GM23338 (cell line): ENCODE data around the gene MPPED2. TPM values are rescaled to one million over a fixed set of nuclear protein-coding genes. Genes with fewer than 3 reads are reported as not detected.

Experiments
- ATAC-seq: fragments of 200-7000 bp; cut with Tn5 transposase; 3 replicates; pipeline ENCODE4 v1.9.1; 2020
- DNase-seq: peaks from one replicate; pipeline ENCODE4 v3.0.0-alpha.2; 2015; ENCODE audit warnings: low spot score
- H2AFZ ChIP-seq: fragments of 200-600 bp; sonication (generic); 2 replicates; pipeline ENCODE4 v1.8.0; 2016; ENCODE audit warnings: antibody characterized with exemption, mild to moderate bottlenecking, moderate library complexity
- H3F3A ChIP-seq: fragments of 200-600 bp; sonication (generic); replicated peaks from 2 replicates; pipeline ENCODE4 v1.8.0; 2017; ENCODE audit warnings: antibody characterized with exemption, mixed run types, low read depth
- H3K27ac ChIP-seq: fragments of 200-600 bp; sonication (generic); 2 replicates; pipeline ENCODE4 v1.6.1; 2016; ENCODE audit warnings: low read depth
- H3K27me3 ChIP-seq: fragments of 200-600 bp; sonication (generic); 2 replicates; pipeline ENCODE4 v1.8.0; 2016; ENCODE audit warnings: mild to moderate bottlenecking, mixed run types, moderate library complexity; ENCODE audit not compliant: insufficient read depth
- H3K36me3 ChIP-seq: fragments of 200-600 bp; sonication (generic); 2 replicates; pipeline ENCODE4 v1.8.0; 2016; ENCODE audit warnings: mild to moderate bottlenecking; ENCODE audit not compliant: insufficient read depth
- H3K4me1 ChIP-seq: fragments of 200-600 bp; sonication (generic); 2 replicates; pipeline ENCODE4 v1.8.0; 2016; ENCODE audit warnings: mild to moderate bottlenecking, moderate library complexity; ENCODE audit not compliant: insufficient read depth
- H3K4me2 ChIP-seq: fragments of 200-600 bp; sonication (generic); 2 replicates; pipeline ENCODE4 v1.7.1; 2017; ENCODE audit warnings: mixed run types
- H3K4me3 ChIP-seq: fragments of 200-600 bp; sonication (generic); 2 replicates; pipeline ENCODE4 v1.6.1; 2016; ENCODE audit warnings: mixed run types
- H3K79me2 ChIP-seq: fragments of 200-600 bp; sonication (generic); replicated peaks from 2 replicates; pipeline ENCODE4 v1.8.0; 2017; ENCODE audit warnings: mild to moderate bottlenecking; ENCODE audit not compliant: insufficient read depth
- H3K9me2 ChIP-seq: fragments of 200-600 bp; sonication (generic); 2 replicates; pipeline ENCODE4 v1.8.0; 2017; ENCODE audit not compliant: insufficient read depth
- H4K20me1 ChIP-seq: fragments of 200-600 bp; sonication (generic); replicated peaks from 2 replicates; pipeline ENCODE4 v1.8.0; 2017; ENCODE audit warnings: mild to moderate bottlenecking; ENCODE audit not compliant: insufficient read depth
- H3K27ac Mint-ChIP-seq: 2 replicates; pipeline ENCODE4 v1.8.0; 2020; ENCODE audit warnings: inconsistent platforms, mild to moderate bottlenecking, moderate library complexity, mixed read lengths
- H3K27me3 Mint-ChIP-seq: 3 replicates; pipeline ENCODE4 v1.8.0; 2022; ENCODE audit warnings: low read depth, mild to moderate bottlenecking, moderate library complexity, mixed read lengths, inconsistent platforms; ENCODE audit not compliant: insufficient read depth, poor library complexity
- H3K36me3 Mint-ChIP-seq: 3 replicates; pipeline ENCODE4 v1.8.0; 2021; ENCODE audit warnings: low read depth, mild to moderate bottlenecking, inconsistent platforms, moderate library complexity, mixed read lengths
- H3K4me1 Mint-ChIP-seq: 3 replicates; pipeline ENCODE4 v1.8.0; 2020; ENCODE audit warnings: mild to moderate bottlenecking, inconsistent platforms, mixed read lengths
- H3K4me3 Mint-ChIP-seq: 3 replicates; pipeline ENCODE4 v1.8.0; 2021; ENCODE audit warnings: moderate library complexity, mild to moderate bottlenecking, inconsistent platforms, mixed read lengths
- H3K9me3 Mint-ChIP-seq: 3 replicates; pipeline ENCODE4 v1.8.0; 2020; ENCODE audit warnings: moderate library complexity, mild to moderate bottlenecking, inconsistent platforms, mixed read lengths
- CREB1 ChIP-seq: fragments of 250-450 bp; sonication (Bioruptor Pico); IDR thresholded peaks from 2 replicates; pipeline ENCODE4 v1.5.0; 2020; ENCODE audit warnings: low read depth, mild to moderate bottlenecking, moderate library complexity
- EZH2 ChIP-seq: fragments of 200-600 bp; sonication (generic); IDR thresholded peaks from one replicate; pipeline ENCODE4 v1.8.0; 2017; ENCODE audit warnings: antibody characterized with exemption, mild to moderate bottlenecking, low read depth; ENCODE audit not compliant: unreplicated experiment
- EZH2phosphoT487 ChIP-seq: fragments of 200-600 bp; sonication (generic); IDR thresholded peaks from one replicate; pipeline ENCODE4 v1.8.1; 2018; ENCODE audit warnings: antibody characterized with exemption; ENCODE audit not compliant: unreplicated experiment
- JUNB ChIP-seq: IDR thresholded peaks from one replicate; pipeline ENCODE4 v1.6.1; 2016; ENCODE audit warnings: antibody characterized with exemption; ENCODE audit not compliant: unreplicated experiment
- NANOG ChIP-seq: IDR thresholded peaks from 2 replicates; pipeline ENCODE4 v1.6.1; 2016; ENCODE audit warnings: antibody characterized with exemption, borderline replicate concordance
- POLR2AphosphoS5 ChIP-seq: IDR thresholded peaks from 2 replicates; pipeline ENCODE4 v1.6.1; 2016; ENCODE audit warnings: antibody characterized with exemption, low read depth
- ZNF114 ChIP-seq: fragments of 250-450 bp; sonication (Bioruptor Pico); IDR thresholded peaks from 2 replicates; pipeline ENCODE4 v1.5.0; 2020; ENCODE audit warnings: mild to moderate bottlenecking, moderate library complexity
- ZNF331 ChIP-seq: fragments of 250-450 bp; sonication (Bioruptor Pico); IDR thresholded peaks from 2 replicates; pipeline ENCODE4 v1.5.0; 2020; ENCODE audit warnings: low read depth, mild to moderate bottlenecking, moderate library complexity
- polyA plus RNA-seq: library from polyadenylated mRNA; unstranded; fragments of >200 nt; fragmentation: Nextera tagmentation; extraction: Ambion mirVana; gene quantifications from 2 replicates; pipeline ENCODE4 v1.2.1, GENCODE V29; 2016
- total RNA-seq: library from RNA; depleted of rRNA; stranded (reverse); fragments of >200 nt; shearing (Covaris generic); gene quantifications from 2 replicates; pipeline ENCODE4 v1.2.3, GENCODE V29; 2014
- TF ChIP-seq, protein P1 (sequence below): fragments of 250-450 bp; sonication (Bioruptor Pico); IDR thresholded peaks from 2 replicates; pipeline ENCODE4 v1.5.0; 2020; ENCODE audit warnings: mild to moderate bottlenecking, moderate library complexity
- TF ChIP-seq, protein P2 (sequence below): IDR thresholded peaks from one replicate; pipeline ENCODE4 v1.6.1; 2018; ENCODE audit warnings: antibody characterized with exemption; ENCODE audit not compliant: unreplicated experiment

The MPPED2 gene
- total and polyA plus RNA-seq, 2 experiments from 2014 or later: 4.4 to 6.8 TPM

DNA sequence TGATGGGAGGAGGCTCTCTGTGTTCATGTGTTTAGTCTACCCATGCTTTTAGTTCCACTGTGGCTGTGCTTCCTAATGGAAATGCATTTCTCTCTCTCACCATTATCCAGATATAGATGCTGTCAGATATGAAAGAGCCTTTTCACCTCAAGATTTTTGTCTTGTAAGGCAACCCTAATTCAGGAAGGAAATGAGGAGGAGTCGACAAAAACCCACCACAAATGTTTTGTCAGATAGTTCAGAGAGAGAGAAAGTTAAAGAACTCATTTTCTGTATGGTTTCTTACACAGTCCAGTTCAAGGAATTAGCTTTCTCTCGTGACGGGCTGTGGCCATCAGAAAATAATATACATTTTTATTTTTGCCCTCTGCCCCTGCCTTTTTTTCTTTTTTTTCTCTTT is 180.8 kb downstream of the MPPED2 start (continued):
- TF ChIP-seq, protein P1, sequence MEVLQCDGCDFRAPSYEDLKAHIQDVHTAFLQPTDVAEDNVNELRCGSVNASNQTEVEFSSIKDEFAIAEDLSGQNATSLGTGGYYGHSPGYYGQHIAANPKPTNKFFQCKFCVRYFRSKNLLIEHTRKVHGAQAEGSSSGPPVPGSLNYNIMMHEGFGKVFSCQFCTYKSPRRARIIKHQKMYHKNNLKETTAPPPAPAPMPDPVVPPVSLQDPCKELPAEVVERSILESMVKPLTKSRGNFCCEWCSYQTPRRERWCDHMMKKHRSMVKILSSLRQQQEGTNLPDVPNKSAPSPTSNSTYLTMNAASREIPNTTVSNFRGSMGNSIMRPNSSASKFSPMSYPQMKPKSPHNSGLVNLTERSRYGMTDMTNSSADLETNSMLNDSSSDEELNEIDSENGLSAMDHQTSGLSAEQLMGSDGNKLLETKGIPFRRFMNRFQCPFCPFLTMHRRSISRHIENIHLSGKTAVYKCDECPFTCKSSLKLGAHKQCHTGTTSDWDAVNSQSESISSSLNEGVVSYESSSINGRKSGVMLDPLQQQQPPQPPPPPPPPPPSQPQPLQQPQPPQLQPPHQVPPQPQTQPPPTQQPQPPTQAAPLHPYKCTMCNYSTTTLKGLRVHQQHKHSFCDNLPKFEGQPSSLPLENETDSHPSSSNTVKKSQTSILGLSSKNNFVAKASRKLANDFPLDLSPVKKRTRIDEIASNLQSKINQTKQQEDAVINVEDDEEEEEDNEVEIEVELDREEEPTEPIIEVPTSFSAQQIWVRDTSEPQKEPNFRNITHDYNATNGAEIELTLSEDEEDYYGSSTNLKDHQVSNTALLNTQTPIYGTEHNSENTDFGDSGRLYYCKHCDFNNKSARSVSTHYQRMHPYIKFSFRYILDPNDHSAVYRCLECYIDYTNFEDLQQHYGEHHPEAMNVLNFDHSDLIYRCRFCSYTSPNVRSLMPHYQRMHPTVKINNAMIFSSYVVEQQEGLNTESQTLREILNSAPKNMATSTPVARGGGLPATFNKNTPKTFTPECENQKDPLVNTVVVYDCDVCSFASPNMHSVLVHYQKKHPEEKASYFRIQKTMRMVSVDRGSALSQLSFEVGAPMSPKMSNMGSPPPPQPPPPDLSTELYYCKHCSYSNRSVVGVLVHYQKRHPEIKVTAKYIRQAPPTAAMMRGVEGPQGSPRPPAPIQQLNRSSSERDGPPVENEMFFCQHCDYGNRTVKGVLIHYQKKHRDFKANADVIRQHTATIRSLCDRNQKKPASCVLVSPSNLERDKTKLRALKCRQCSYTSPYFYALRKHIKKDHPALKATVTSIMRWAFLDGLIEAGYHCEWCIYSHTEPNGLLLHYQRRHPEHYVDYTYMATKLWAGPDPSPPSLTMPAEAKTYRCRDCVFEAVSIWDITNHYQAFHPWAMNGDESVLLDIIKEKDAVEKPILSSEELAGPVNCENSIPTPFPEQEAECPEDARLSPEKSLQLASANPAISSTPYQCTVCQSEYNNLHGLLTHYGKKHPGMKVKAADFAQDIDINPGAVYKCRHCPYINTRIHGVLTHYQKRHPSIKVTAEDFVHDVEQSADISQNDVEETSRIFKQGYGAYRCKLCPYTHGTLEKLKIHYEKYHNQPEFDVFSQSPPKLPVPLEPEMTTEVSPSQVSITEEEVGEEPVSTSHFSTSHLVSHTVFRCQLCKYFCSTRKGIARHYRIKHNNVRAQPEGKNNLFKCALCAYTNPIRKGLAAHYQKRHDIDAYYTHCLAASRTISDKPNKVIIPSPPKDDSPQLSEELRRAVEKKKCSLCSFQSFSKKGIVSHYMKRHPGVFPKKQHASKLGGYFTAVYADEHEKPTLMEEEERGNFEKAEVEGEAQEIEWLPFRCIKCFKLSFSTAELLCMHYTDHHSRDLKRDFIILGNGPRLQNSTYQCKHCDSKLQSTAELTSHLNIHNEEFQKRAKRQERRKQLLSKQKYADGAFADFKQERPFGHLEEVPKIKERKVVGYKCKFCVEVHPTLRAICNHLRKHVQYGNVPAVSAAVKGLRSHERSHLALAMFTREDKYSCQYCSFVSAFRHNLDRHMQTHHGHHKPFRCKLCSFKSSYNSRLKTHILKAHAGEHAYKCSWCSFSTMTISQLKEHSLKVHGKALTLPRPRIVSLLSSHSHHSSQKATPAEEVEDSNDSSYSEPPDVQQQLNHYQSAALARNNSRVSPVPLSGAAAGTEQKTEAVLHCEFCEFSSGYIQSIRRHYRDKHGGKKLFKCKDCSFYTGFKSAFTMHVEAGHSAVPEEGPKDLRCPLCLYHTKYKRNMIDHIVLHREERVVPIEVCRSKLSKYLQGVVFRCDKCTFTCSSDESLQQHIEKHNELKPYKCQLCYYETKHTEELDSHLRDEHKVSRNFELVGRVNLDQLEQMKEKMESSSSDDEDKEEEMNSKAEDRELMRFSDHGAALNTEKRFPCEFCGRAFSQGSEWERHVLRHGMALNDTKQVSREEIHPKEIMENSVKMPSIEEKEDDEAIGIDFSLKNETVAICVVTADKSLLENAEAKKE: no peak
- TF ChIP-seq JUNB: no peak

DNA sequence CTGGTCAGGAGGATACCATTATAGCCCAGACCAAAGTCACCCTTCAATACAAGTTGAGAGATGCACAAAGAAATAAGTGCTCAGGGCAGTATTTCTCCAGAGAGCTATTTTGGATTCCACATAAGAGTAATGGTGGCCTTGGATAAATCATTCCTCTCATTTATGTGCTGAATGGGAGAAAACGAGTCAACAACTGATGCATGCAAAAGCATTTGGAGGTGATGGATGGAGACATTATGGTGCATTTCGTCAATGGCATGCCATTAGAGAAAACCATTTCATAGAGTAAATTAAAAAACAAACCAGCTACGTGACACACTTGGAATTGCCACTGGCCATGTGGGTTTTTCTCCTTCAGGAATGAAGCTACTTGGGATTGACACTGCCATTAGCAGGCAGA is 182.0 kb downstream of the MPPED2 start:
- peaks cover 33% of the 10 kb centered on the region for H3K27me3 ChIP-seq
- Mint-ChIP-seq H3K4me1 (peaks cover 14% of the 10 kb centered on the region), H3K9me3 (no peaks in the 10 kb centered on the region), H3K27me3 (peaks cover 6% of the 10 kb centered on the region), H3K36me3 (no peaks in the 10 kb centered on the region), H3K4me3 (no peak overlapping the region), H3K27ac (no peak overlapping the region)
- DNase-seq (no peak), ATAC-seq (no peak)
- H3K27ac ChIP-seq: no peak overlapping the region
- no peaks in the 10 kb centered on the region for H3K36me3 ChIP-seq
- H3K4me2 ChIP-seq: no peak overlapping the region
- H4K20me1 ChIP-seq: no peaks in the 10 kb centered on the region; the same call in 1 of the 2 replicates
- H3K9me2 ChIP-seq: no peaks in the 10 kb centered on the region; the same call in 1 of the 2 replicates
- no peak overlapping the region for H2AFZ ChIP-seq
- no peaks in the 10 kb centered on the region for H3F3A ChIP-seq
- peaks cover 6% of the 10 kb centered on the region; the same call in 1 of the 2 replicates for H3K4me1 ChIP-seq
- no peak overlapping the region for H3K4me3 ChIP-seq
- TF ChIP-seq NANOG: no peak
- TF ChIP-seq, protein P2, sequence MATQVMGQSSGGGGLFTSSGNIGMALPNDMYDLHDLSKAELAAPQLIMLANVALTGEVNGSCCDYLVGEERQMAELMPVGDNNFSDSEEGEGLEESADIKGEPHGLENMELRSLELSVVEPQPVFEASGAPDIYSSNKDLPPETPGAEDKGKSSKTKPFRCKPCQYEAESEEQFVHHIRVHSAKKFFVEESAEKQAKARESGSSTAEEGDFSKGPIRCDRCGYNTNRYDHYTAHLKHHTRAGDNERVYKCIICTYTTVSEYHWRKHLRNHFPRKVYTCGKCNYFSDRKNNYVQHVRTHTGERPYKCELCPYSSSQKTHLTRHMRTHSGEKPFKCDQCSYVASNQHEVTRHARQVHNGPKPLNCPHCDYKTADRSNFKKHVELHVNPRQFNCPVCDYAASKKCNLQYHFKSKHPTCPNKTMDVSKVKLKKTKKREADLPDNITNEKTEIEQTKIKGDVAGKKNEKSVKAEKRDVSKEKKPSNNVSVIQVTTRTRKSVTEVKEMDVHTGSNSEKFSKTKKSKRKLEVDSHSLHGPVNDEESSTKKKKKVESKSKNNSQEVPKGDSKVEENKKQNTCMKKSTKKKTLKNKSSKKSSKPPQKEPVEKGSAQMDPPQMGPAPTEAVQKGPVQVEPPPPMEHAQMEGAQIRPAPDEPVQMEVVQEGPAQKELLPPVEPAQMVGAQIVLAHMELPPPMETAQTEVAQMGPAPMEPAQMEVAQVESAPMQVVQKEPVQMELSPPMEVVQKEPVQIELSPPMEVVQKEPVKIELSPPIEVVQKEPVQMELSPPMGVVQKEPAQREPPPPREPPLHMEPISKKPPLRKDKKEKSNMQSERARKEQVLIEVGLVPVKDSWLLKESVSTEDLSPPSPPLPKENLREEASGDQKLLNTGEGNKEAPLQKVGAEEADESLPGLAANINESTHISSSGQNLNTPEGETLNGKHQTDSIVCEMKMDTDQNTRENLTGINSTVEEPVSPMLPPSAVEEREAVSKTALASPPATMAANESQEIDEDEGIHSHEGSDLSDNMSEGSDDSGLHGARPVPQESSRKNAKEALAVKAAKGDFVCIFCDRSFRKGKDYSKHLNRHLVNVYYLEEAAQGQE: no peak
- no peak for TF ChIP-seq CREB1 (CRISPR knock-in tag)
- TF ChIP-seq POLR2AphosphoS5: no peak
- no peak for TF ChIP-seq ZNF331
- TF ChIP-seq ZNF114 (CRISPR knock-in tag): no peak
- TF ChIP-seq EZH2: no peak
- no peak for TF ChIP-seq EZH2phosphoT487
- no peaks in the 10 kb centered on the region for H3K79me2 ChIP-seq
